Measurements from ENCODE around the gene ARMH2.

GRCh38 chr6:24779416-24780016, 19.2 kb downstream of the ARMH2 start:
- no peak for TF ChIP-seq CTCF (conservative IDR thresholded peaks at IDR 0.05; ENCODE audit: low read depth in 2 of 2)
- no peak for TF ChIP-seq POLR2AphosphoS5 (IDR thresholded peaks at IDR 0.05; ENCODE audit: low read depth)
- TF ChIP-seq EZH2phosphoT487 (IDR thresholded peaks at IDR 0.05; ENCODE audit: unreplicated experiment), result no peak
- no peak for TF ChIP-seq ZNF331 (CRISPR knock-in tag; IDR thresholded peaks at IDR 0.05; ENCODE audit: low read depth)
- TF ChIP-seq, protein P1, sequence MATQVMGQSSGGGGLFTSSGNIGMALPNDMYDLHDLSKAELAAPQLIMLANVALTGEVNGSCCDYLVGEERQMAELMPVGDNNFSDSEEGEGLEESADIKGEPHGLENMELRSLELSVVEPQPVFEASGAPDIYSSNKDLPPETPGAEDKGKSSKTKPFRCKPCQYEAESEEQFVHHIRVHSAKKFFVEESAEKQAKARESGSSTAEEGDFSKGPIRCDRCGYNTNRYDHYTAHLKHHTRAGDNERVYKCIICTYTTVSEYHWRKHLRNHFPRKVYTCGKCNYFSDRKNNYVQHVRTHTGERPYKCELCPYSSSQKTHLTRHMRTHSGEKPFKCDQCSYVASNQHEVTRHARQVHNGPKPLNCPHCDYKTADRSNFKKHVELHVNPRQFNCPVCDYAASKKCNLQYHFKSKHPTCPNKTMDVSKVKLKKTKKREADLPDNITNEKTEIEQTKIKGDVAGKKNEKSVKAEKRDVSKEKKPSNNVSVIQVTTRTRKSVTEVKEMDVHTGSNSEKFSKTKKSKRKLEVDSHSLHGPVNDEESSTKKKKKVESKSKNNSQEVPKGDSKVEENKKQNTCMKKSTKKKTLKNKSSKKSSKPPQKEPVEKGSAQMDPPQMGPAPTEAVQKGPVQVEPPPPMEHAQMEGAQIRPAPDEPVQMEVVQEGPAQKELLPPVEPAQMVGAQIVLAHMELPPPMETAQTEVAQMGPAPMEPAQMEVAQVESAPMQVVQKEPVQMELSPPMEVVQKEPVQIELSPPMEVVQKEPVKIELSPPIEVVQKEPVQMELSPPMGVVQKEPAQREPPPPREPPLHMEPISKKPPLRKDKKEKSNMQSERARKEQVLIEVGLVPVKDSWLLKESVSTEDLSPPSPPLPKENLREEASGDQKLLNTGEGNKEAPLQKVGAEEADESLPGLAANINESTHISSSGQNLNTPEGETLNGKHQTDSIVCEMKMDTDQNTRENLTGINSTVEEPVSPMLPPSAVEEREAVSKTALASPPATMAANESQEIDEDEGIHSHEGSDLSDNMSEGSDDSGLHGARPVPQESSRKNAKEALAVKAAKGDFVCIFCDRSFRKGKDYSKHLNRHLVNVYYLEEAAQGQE (IDR thresholded peaks at IDR 0.05; ENCODE audit: unreplicated experiment), result no peak
- TF ChIP-seq STAT1 (IDR thresholded peaks at IDR 0.05; ENCODE audit: unreplicated experiment), result no peak
- no peak for TF ChIP-seq JUNB (IDR thresholded peaks at IDR 0.05; ENCODE audit: unreplicated experiment)
- TF ChIP-seq ZNF114 (CRISPR knock-in tag; IDR thresholded peaks at IDR 0.05), result no peak
- TF ChIP-seq CREB1 (CRISPR knock-in tag; IDR thresholded peaks at IDR 0.05; ENCODE audit: low read depth), result no peak
- no peak for TF ChIP-seq EZH2 (IDR thresholded peaks at IDR 0.05; ENCODE audit: low read depth, unreplicated experiment)
- TF ChIP-seq, protein P2, sequence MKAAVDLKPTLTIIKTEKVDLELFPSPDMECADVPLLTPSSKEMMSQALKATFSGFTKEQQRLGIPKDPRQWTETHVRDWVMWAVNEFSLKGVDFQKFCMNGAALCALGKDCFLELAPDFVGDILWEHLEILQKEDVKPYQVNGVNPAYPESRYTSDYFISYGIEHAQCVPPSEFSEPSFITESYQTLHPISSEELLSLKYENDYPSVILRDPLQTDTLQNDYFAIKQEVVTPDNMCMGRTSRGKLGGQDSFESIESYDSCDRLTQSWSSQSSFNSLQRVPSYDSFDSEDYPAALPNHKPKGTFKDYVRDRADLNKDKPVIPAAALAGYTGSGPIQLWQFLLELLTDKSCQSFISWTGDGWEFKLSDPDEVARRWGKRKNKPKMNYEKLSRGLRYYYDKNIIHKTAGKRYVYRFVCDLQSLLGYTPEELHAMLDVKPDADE (IDR thresholded peaks at IDR 0.05), result no peak
- no peak for TF ChIP-seq NANOG (IDR thresholded peaks at IDR 0.05; ENCODE audit: borderline replicate concordance)

All from GM23338 (cell line).